GM10248 (cell line): ENCODE measurements around the gene HOXA13.

Experiments used
- CTCF ChIA-PET: fragments of 300-600 bp; sonication (Branson Sonifier 250); formaldehyde crosslinking; extraction: SDS; loops from one replicate; lab custom pipeline; 2021; ENCODE audit warnings: antibody characterized with exemption; lab: Yijun Ruan, JAX
- POLR2A ChIA-PET: fragments of 350-650 bp; sonication (Branson Sonifier 250); formaldehyde crosslinking; extraction: SDS; loops from one replicate; lab custom pipeline; 2020; ENCODE audit warnings: antibody characterized with exemption; lab: Yijun Ruan, JAX
- DNase-seq: peaks from one replicate; pipeline ENCODE4 v3.0.0; 2012; ENCODE audit errors: extremely low spot score
- TF ChIP-seq, protein P1 (sequence below): IDR thresholded peaks from 2 replicates; pipeline ENCODE4 v1.5.1; 2012; ENCODE audit warnings: mild to moderate bottlenecking, low read depth; ENCODE audit errors: extremely low read depth, missing control alignments, control extremely low read depth

The HOXA13 gene

DNA sequence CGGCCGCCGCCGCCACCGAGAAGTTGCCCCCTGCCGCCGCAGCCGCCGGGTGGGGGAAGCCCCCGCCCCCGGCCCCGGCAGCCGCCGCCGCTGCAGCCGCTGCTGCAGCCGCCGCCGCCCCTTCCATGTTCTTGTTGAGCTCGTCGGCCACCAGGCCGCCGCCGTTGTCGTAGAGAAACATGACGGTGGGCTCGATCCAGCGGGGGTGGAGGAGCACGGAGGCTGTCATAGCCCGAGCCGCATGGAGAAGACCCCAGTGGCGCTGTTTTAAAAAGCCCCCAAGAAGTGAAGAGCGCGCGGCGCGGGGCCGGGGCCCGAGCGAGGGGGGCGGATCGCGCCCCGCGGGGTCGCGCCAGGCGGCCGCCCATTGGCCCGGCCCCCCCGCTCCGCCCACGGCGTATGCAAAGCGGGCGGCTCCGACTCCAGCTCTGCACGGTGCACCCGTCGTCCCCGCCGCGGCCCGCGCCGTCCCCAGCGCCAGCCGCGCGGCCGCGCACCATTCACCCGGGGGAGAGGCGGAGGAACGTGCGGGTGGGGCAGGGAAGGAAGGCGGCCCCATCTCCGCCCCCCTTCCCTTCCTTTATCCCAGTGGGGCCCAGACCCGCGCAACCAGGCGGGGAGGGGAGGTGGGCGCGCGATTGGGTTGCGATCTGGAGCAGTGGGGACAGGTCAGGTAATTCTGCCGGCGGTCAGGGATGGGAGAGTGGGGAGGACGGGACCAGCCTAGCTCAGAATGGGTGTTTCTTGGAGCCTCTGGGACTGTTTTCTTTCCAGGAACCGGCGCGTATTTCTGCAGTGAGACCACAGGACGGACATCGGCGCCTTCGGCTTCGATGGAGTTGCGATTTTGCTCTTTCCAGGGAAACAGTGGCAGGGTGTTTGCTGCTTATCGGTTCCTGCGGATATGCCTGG is at the start of gene HOXA13:
Gene HOXA13, minus strand, starts transcription at position 243 of the 912 bp plus-strand sequence. Its CDS starts 14 bp downstream, at position 229.
- no peak for DNase-seq
- POLR2A ChIA-PET: no interaction called here
- TF ChIP-seq, protein P1, sequence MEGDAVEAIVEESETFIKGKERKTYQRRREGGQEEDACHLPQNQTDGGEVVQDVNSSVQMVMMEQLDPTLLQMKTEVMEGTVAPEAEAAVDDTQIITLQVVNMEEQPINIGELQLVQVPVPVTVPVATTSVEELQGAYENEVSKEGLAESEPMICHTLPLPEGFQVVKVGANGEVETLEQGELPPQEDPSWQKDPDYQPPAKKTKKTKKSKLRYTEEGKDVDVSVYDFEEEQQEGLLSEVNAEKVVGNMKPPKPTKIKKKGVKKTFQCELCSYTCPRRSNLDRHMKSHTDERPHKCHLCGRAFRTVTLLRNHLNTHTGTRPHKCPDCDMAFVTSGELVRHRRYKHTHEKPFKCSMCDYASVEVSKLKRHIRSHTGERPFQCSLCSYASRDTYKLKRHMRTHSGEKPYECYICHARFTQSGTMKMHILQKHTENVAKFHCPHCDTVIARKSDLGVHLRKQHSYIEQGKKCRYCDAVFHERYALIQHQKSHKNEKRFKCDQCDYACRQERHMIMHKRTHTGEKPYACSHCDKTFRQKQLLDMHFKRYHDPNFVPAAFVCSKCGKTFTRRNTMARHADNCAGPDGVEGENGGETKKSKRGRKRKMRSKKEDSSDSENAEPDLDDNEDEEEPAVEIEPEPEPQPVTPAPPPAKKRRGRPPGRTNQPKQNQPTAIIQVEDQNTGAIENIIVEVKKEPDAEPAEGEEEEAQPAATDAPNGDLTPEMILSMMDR: no peak
- CTCF ChIA-PET: interaction anchor here (1.1 to 2.7 kb wide), 5 partner anchors 9 to 820 kb away, joined by 3 to 12 read pairs (median 6); no protein-coding TSS in a partner anchor

DNA sequence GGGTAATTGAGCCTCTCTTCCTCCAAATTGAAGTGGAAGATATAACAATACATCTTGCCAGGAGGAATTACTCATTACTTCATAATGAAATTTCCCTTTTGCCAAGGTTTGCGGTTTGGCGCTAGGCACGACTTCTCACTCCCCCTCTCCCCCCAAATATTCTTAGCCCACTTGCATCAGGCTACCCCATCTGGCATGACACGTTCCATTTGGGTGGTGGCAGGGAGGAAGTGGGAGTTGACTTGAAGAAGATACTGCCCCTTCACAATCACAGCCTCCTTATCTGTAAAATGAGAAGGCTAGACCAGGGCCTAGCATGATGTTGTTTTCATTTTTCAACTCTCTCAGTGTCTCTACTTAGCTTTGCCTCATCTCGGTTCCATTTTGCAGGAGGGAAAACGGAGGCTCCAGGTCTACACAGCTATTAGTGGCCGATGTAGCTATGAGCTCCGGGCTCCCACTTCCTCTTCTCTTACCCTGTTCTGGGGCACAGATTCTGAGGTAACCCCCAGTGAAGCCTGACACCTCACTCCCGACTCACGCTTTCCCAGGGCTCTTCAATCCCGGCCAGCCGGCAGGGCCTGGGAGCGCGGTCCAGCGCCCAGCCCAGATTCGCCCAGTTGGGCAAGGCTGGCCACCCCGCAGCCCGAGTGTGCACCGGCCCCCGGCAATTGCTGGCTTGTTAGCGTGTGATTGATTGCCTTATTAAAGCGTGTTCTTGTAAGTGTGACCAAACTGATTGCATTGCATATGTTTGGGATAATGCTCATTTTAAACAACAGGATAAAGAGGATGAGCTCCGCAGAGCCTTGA is 49.2 kb upstream of the HOXA13 start:
- ChIA-PET CTCF (no interaction called here), POLR2A (no interaction called here)
- TF ChIP-seq, protein P1: no peak
- DNase-seq: no peak

DNA sequence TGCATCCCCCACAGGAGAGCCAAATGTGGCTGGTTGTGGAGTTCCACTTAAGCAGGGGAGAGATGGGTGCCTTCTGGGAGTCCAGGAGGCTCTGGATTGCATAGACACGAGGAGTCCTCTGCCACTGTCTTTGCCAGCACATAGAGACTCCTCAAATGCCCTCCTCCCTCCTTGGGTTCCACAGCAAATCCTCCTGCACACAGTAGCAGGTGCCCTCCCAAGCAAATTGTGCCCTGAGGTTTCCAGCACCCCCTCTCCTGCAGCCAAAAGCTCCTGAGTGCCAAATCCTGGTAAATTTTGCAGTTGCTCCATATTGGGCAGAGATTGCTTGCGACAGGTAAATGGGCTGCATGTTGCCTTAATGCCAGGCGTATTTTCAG is 48.5 kb upstream of the HOXA13 start:
- POLR2A ChIA-PET: no interaction called here
- no peak for DNase-seq
- CTCF ChIA-PET: no interaction called here
- TF ChIP-seq, protein P1: no peak

DNA sequence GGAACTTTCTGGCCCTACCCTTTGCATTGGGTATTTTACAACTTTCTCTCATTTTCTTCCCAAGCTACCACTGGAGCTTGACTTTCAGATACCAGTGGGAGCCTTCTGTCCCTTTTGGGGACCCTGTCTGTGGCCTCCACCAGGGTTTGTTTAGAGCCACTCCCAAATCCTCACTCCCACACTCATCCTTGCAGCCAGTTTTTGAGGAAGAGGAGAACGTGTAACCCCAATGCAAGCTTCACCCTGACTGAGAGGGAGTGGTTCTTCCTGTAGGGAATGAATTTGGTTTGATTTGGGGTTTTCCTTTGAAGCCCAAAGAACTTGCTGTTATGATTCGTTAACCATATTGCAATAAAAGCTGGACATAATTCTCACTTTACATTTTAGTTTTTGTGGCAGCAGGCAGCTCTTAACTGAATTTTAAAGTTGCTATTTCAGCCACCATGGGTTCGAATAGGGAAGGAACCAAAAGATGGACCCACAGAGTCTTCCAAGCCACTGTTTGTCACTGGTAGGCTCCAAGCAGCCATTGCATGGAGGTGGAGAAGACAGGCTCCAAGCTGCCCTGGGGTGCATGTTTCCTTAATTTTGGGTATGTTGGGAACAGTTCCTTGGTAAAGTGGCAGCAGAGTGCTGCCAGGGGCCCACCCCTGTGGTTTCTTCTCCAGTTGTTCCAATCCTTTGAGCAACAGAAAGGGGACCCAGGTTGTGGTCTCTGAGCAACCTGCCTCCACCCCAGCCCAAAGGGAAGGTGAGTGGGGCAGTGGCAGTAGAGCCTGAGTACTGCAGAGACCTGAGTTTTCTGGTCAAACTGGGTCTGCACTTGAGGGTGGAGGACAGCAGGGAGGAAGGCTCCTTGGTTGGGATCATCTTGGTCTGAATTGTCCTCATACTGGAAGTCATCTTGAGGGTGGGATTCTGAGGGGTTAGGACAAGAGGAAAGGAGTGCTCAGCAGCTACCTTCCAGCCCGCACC is 47.8 kb upstream of the HOXA13 start:
- CTCF ChIA-PET: interaction anchor here (0.7 kb wide), 1 partner anchor 42 kb away, joined by 3 read pairs; no protein-coding TSS in a partner anchor
- POLR2A ChIA-PET: no interaction called here
- TF ChIP-seq, protein P1: no peak
- DNase-seq: no peak

DNA sequence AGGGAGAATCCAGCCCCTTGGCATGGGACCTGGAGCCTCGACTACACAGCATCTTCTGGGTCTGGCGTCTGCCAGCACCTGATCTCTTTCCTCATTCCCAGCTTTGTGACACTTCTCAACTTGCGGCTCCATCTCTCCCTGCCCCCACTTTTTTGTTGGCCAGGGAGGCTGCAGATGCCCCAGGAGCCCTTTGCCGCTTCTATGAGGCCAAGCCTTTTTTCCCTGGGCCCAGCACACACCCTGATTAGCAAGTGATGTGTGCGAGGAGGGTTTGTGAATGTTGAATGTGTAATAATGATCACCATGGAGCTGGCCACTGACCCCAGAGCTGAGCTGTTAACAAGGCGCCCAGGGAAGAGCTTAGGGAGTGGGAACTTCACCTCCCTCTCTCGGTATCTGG is 47.1 kb upstream of the HOXA13 start:
- ChIA-PET POLR2A (no interaction called here), CTCF (interaction anchor here (0.7 kb wide), 1 partner anchor 41 kb away, joined by 3 read pairs; no protein-coding TSS in a partner anchor)
- TF ChIP-seq, protein P1: no peak
- no peak for DNase-seq
